GM12891 (cell line): ENCODE data around the gene MYL10.

Experiments used
- POLR2A ChIP-seq: IDR thresholded peaks from 2 replicates; pipeline ENCODE4 v1.6.1; 2011; ENCODE audit warnings: low read depth, low read length, control low read depth
- POLR2AphosphoS5 ChIP-seq: IDR thresholded peaks from 2 replicates; pipeline ENCODE4 v1.6.1; 2011; ENCODE audit warnings: low read depth, low read length, control low read depth
- POU2F2 ChIP-seq: IDR thresholded peaks from 2 replicates; pipeline ENCODE4 v1.6.1; 2011; ENCODE audit warnings: low read depth, mild to moderate bottlenecking, control low read depth, low read length, moderate library complexity
- TAF1 ChIP-seq: IDR thresholded peaks from 2 replicates; pipeline ENCODE4 v1.6.1; 2011; ENCODE audit warnings: low read depth, low read length, control low read depth

DNA sequence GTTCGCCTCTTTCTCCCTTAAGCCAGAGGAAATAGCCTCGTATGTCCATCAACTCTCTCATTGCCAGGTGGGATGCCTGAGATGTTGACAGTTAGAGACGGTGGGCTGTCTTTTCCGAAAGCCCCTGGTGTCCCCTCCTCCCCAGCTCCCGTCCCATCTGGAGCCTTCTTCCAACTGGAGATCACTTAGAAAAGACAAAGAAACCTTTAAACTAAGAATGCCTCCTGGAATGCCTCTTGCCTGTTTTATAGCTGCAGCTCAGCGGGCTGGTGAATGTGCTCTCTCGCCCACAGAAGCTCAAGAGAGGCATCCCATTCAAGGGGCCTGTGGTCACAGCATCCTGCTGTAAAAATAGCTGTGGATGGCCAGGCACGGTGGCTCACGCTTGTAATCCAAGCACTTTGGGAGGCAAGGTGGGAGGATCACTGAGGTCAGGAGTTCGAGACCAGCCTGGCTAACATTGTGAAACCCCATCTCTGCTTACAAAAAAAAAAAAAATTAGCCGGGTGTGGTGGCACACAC is 5.2 kb upstream of the MYL10 start:
- TF ChIP-seq POLR2A, result no peak
- TF ChIP-seq POLR2AphosphoS5, result no peak
- TF ChIP-seq TAF1, result no peak
- no peak for TF ChIP-seq POU2F2
